ENCODE measurements around the gene ZFX.
"Not testable (repeated sequence)": the region's sequence is repeated elsewhere in the genome, so short reads cannot be mapped to it uniquely, and the experiment has no call there.

ZFX gene

GRCh38 chrX:24153178-24153795, 3.8 kb downstream of the ZFX start:
- DNase-seq = no peak

DNA sequence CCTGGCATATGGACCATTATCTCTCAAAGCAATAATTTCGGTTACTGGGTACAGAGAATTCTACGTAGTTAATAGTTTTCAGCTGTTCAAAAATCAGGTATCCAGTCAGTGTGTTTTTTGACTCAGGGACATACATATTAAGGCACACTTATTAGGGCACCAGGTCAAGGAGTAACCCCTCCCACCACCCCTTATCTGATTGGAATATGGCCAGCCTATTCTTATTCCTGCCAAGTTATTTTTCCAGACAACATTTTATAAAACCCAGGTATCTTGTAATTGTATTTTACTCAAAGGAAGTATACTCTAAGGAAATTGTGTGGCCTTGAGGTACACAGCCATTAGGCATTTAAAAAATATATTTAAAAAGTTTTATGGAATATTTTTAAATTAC, 4.3 kb downstream of the ZFX start:
- no peak for DNase-seq

DNA sequence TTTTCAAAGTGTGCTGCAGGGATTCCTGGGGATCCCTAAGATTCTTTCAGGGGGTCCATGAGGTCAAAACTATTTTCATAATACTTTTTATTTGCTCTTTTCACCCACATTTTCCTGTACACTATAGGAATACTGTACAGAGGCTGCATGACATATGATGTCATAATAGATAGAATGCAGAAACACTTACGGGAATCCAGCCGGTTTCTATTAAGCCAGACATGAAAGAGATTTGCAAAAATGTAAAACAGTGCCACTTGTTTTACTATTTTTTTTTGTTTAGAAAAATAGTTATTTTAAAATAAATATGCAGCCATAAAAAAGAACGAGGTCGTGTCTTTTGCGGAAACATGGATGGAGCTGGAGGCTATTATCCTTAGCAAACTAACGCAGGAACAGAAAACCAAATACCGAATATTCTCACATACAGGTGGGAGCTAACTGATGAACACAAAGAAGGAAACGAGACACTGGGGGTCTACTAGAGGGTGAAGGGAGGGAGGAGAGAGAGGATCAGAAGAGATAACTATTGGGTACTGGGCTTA, 5.0 kb downstream of the ZFX start:
- DNase-seq = no peak

DNA sequence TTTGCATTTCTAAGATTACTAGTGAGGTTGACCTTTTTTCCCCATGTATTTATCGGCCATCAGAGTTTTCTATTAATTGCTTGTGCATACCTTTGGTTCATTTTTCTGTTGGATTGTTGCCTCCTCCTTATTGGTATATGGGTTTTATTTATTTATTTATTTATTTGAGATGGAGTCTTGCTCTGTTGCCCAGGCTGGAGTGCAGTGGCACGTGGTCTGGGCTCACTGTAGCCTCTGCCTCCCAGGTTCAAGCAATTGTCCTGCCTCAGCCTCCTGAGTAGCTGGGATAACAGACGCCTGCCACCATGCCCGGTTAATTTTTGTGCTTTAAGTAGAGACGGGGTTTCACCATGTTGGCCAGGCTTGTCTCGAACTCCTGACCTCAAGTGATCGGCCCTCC, 6.2 kb downstream of the ZFX start:
- DNase-seq = not testable (repeated sequence)

DNA sequence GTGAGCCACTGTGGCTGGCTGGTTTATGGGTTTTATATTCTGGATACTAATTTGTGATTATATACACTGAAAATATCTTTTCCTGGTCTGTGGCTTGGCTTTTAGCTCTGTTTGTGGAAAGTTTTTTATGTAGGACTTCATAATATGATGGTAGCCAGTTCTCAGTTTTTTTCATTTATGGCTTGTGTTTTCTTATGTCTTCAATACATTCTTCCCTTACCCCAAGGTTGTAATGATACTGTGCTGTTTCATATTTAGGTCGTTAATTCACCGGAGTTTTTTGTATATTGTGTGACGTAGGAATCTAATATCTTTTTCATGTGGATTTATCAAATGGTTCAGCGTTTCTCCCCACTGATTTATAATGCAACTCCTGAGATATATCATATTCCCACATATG, 6.6 kb downstream of the ZFX start:
- no peak for DNase-seq

- no peak for DNase-seq
These were observed 9.4 kb downstream of the ZFX start for GRCh38 chrX:24158881-24159280.

GRCh38 chrX:24166078-24166477, 16.5 kb downstream of the ZFX start:
- no peak for DNase-seq

DNA sequence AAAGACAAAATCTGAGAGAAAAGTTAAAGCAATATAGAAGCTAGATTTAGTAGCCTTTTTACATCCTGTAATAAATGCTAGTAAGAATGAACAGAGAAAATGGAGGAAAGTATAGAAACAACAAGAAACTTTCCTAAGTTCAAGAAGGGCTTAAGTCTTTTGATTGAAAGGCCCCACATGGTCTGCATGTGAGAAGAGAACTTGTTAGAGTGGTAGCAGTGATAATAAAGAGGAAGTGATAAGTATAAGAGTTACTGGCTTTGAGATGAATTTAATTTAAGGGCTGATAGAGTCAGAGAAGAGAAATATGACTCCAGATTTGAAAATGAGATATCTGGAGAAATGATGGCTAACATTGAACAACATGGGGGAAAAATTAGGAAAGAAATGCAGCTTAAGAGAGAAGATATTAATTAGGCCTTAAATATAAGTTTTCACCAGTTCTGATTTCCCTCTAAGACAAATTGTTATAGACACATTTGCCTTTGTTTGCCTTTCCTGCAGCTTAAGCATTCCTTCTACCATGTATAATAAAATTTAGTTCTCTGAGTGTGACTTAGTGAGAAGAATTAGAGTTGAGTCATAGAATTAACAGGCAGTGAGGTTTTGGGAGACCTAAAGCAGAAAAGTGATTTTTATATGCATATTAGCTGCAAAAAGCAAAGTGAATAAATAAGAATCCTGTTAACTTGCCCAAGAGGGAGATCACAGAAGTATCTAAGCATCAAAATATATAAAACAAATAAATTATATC, 18.4 kb downstream of the ZFX start:
- DNase-seq = no peak

GRCh38 chrX:24168807-24169206, 19.3 kb downstream of the ZFX start:
- DNase-seq = no peak

- DNase-seq = no peak
These were observed 19.7 kb downstream of the ZFX start for GRCh38 chrX:24169211-24169610.

DNA sequence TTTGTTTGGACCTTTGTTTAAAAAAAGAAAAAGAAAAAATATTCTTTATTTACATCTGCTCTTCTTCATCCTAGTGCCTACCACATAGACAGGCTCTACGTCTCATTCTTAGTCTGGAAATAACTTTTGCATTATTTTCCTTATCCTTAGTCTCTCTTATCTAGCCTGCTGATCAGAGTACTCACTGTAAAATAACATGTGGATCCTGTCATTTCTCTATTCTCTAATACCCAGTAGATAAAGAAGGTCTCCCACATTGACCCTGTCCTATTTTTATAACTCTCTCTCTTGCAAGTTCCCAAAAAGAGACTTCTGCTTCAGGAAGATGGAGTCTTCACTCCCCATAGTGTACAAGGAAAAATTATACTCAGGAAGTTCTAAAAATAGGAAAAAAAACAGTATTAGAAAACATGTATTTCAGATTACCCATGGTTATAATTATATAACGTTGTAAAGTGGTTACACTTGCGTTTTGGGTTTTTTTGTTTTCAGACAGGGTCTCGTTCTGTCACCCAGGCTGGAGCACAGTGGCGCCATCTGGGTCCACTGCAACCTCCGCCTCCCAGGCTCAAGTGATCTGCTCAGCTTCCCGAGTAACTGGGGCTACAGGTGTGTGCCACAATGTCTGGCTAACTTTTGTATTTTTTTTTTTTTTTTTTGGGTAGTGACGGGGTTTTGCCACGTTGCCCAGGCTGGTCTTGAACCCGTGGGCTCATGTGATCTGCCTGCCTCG, 23.8 kb downstream of the ZFX start:
- no peak for DNase-seq

- peak; percentile 19 for DNase-seq
These were observed 25.7 kb downstream of the ZFX start for GRCh38 chrX:24175276-24175675.

DNA sequence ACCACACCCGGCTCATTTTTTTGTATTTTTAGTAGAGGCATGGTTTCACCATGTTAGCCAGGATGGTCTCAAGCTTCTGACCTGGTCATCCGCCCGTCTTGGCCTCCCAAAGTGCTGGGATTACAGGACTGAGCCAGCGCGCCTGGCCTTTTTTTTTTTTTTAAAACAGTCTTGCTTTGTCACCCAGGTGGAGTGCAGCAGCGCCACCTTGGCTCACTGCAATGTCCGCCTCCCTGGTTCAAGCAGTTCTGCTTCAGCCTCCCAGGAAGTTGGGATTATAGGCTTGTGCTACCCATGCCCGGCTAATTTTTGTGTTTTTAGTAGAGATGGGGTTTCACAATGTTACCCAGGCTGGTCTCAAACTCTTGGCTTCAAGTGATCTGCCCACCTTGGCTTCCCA, 28.9 kb downstream of the ZFX start:
- DNase-seq = no peak

DNA sequence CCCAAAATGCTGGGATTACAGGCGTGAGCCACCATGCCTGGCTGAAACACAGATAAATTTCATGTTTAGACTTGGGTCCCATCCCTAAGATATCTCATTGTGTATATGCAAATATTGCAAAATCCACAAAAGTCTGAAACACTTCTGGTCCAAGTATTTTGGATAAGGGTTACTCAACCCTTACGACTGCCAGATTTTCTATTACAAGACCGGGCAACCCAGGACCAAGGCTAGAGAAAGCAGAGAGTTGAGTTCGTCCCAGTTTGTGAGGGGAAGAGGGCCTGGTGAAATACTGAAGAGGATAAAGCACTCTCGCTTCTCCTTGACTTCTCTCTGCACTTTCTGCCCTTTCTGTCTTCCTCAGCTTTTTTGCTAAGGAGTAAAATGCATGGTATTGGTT, 34.5 kb downstream of the ZFX start:
- DNase-seq = no peak

GRCh38 chrX:24186483-24186882, 37.0 kb downstream of the ZFX start:
- DNase-seq = no peak

DNA sequence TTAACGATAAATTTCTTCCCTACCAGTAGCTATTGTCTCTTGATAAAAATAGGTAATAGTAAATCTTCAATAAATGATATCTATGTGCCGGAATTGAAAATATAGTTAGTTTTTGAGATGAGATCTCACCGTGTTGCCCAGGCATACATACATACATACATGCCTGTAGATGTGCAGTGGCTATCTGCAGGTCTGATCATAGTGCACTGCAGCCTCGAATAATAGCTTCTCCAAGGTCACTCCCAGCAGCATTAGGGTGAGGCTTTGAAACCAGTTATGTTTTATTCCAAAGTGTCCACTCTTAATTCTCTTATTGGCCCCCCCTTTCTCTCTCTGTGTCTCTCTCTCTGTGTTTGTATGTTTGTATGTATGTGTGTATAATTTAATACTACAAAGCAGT, 37.5 kb downstream of the ZFX start:
- DNase-seq = no peak

GRCh38 chrX:24189490-24189889, 40.0 kb downstream of the ZFX start:
- no peak for DNase-seq

GRCh38 chrX:24190500-24191156, 41.1 kb downstream of the ZFX start:
- DNase-seq = no peak

DNA sequence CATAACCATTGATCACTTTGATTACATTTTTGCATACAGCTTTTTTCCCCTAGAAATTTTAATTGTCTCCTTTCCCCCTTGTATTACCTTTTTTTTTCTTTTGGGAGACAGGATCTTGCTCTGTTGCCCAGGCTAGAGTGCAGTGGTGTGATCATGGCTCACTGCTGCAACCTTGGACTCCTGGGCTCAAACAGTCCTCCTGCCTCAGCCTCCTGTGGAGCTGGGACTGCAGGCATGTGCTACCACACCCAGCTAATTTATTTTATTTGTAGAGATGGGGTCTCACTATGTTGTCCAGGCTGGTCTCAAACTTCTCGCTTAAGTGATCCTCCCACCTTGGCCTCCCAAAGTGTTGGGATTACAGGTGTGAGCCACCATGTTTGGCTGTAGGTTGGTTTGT, 47.0 kb downstream of the ZFX start:
- DNase-seq = no peak

GRCh38 chrX:24198101-24198500, 48.6 kb downstream of the ZFX start:
- DNase-seq = no peak

DNA sequence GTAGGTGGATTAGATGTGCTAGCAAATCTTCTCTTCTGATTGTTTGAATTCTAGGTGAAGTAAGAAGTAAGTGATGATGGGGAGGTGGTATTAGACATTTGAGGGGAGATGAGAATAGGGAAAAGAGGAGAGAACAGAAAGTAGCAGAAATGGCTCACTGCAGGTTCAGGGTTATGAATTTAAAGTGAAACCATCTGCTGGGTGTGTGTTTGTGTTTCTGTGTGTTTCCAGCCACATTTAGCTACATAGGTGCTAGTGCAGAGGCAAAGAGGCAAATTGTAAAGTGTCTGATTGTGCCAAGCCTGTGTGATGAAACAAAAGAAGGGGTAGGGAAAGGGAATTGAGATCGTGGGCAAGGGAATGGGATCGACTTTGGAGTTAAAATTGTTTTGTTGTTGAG, 50.6 kb downstream of the ZFX start:
- no peak for DNase-seq

GRCh38 chrX:24201216-24201615, 51.7 kb downstream of the ZFX start:
- DNase-seq = no peak

DNA sequence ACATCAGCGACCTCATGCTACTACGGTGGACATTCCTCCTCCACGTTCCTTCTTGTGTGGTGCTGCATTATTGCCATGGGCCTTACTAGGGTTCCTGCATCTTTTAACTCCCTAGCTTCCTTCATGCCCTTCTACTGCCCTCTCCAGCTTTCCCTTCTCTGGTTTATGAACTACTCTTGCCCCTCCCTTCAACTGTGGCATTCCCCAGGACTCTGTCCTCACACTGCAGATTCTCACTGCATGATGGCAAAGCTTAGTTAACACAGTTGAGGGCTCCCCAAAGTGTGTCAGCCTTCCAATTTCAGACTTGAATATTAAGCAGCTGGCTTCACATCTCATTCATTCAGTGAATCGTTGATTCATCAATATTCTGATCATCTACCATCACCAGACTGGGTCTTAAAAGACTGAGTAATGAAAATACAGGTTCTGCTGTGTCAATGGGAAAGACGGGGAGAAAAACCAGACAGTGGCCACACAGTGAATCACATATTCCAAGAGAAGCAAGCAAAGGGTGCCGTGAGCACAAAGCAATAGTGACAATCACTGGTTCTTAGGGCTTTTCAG, 53.0 kb downstream of the ZFX start:
- DNase-seq = no peak
